ENCODE measurements around the gene TMEM233. TPM values are rescaled to one million over a fixed set of nuclear protein-coding genes. Genes with fewer than 3 reads are reported as not detected.

The TMEM233 gene
- total RNA-seq, 1 experiment from 2014 or later, result 2.7 TPM

DNA sequence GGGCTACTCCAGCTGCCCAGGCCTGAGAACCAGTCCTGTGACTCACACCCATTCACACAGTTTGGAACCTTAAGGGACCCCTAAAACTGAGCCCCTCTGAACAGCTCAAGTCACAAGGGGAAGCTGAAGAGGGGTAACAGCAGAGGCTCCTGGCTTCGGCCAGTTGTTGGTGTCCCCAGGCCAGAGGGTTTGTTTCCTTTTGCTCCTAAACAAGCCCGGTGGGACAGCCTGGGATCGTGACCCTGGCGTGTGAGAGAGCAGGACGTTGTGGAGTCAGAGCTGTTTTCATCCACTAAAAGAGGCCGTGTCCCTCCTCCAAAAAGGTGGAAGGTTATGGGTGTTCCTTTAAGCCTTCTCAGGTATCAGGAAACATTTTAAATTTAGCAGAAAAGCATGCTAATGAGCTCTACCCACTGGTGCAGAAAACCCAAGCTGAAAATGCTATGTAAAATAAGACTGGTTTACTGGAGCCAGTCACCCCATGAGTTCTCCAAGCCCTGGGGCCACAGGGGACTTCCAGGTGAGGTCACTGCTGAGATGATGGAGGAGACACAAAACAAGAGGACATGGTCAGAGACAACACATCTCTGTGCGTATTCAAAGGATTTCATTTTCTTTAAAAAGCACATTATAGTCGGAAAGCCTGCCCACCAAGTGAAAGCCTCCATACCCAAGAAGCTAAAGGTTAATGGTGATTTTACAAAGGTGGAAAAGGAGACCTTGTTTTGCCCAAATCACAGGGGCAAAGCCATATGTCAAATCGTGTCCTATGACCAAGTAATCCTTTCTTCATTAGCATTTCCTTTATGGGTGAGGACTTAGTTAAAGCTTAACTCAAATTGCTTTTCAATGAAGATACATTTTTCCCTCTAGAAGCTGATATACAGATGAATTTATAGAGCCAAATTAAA lies 88.4 kb downstream of the TMEM233 start:
- DNase-seq (ENCODE audit: low read depth), result no peak

DNA sequence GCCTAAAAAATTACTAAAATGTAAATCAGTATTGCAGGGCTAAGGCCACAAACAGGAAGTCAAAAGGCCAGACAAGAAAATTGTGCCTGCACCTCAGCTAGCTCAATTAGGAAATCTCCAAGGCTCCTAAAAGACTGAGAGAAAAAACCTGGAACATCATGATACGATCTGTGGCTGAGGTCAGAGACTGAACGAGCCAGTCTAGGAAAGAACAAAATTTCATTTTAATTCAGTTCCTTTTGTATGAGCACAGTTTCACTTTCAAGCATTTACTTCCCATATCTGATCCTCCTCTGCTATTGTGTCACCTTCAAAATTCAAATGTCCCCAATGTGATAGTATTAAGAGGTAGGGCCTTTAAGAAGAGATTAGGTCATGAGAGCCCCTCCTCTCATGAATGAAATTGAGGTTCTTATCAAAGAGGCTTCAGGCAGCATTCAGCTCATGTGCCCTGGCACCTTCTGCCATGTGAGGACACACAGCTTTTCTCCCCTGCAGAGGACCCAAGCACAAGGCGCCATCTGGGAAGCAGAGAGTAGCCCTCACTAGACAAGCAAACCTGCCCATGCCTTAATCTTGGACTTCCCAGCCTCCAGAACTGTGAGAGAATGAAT lies 89.2 kb downstream of the TMEM233 start:
- DNase-seq (ENCODE audit: low read depth), result no peak

DNA sequence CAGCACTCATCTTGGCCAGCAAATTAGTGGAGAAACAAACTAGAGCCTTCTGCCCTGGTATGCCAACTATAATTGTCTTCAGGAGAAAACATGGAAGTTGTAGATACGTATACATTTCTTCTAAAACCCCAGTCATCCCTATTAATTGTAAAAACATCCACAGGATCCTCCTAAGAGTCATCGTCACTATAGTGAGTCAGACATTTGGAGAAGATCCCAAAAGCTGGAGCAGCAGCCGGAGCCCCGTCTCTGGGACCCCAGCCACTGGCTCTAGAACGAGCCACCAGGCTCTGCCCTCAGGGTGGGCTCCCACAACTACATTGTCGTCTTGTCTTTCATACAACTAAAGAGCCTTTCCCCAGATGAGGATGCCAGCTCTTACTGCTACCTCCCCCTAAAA lies 89.8 kb downstream of the TMEM233 start:
- DNase-seq (ENCODE audit: low read depth), result peak; percentile 33

GRCh38 chr12:119683816-119684215 lies 90.2 kb downstream of the TMEM233 start:
- no peak for DNase-seq (ENCODE audit: low read depth)

DNA sequence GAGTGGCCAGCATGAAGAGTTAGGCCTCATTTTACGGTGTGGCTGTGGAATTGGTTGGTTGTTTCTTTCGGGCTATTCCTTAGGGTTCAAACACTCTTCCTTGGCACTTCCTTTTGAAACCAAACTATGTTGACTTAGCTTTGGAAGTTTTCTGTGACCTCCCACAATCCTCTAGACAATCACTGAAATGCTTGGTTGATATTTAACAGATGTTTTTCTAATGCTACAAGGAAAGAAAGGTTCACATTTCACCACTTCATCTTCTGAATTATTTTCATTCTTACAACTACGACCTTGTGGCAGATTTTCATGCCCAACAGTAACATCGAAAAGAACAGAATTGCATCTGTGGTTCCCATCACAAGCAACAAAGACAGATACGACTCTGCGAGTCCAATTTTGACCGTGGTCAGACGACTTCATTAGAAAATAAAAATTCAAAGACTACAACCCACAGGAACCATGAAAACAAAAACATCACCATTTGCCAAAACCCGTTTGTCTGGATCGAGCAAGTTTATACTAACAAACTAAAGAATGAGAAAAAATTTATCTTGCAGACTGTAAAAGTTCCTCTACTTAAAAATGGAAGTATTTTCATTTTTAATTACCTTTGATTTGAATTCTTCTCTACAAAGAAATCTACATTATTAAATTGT lies 91.3 kb downstream of the TMEM233 start:
- DNase-seq (ENCODE audit: low read depth), result no peak

GRCh38 chr12:119685375-119685774 lies 91.8 kb downstream of the TMEM233 start:
- DNase-seq (ENCODE audit: low read depth), result no peak

DNA sequence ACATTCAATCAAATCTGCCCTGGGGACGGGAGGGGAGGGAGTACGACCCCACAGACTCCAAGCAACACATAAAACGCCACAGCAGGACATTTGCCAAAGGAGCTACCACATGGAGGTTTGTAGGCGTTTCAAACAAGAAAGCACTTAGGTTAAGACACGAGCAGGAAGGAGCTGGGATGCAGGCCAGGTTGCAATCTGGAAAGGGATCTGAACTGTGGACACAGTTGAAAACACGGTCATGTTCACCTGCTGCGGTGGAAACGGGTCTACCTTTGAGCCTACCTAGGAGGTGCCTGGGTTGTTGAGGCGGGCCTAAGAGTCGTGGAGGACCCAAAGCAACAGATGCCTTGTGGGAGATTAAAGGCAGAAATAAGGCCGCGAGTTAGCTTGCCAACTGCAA lies 92.8 kb downstream of the TMEM233 start:
- no peak for DNase-seq (ENCODE audit: low read depth)

- DNase-seq (ENCODE audit: low read depth), result no peak
Measured at GRCh38 chr12:119686776-119687175, 93.2 kb downstream of the TMEM233 start.

DNA sequence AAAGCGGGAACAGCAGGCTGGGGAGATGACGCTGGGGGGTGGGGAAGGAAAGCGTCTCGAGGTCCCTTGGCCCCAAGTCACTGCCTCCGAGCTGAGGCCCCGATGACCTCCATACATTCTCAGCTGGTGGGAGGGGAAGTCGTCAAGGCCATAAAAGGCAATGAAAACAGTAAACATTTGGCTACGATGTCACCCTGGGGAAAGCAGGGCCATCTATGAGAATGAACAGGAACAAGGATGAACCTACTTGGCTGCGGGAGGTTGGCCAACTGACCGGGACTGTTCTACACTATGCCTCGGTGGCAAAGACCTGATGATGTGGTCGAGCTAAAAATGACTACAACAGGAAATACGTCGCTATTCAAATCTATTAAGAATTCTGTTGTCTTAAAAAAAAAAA lies 93.8 kb downstream of the TMEM233 start:
- no peak for DNase-seq (ENCODE audit: low read depth)

GRCh38 chr12:119687879-119688278 lies 94.3 kb downstream of the TMEM233 start:
- DNase-seq (ENCODE audit: low read depth), result no peak

GRCh38 chr12:119689935-119690500 lies 96.4 kb downstream of the TMEM233 start:
- no peak for DNase-seq (ENCODE audit: low read depth)

DNA sequence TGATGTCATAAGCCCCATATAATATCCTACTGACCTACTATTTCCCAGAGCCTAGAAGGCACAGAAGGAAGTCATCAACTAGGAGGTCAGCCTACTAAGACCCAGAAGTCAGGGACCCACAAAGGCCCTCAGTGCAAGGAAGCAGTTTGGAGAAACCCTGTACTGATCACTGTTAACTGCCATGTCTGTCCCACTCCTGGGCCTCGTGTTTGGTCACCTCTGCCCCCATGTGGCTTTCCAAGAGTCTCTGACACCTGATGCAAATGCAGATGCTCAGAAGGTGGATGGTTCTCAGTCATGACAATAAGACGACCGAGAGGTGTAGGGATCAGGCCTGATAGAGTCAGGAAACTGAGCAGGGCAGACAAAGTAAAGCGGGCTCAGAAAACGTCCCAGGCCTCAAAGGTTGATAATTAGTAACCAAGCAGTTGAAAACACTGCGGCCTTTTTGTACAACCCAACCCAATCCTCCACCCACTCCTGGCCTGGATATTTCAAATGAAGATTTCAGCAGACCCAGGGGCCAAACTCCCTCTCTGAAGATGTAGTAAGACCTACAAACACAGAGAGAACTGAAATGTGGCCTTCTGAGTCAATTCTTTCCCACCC lies 97.7 kb downstream of the TMEM233 start:
- no peak for DNase-seq (ENCODE audit: low read depth)

GRCh38 chr12:119692410-119692809 lies 98.8 kb downstream of the TMEM233 start:
- no peak for DNase-seq (ENCODE audit: low read depth)

Other genes with a start within 250 kb of the TMEM233 start
- 17.4 and 39.4 TPM in 2 replicates for gene PRKAB1, start 74.4 kb downstream of the TMEM233 start, total RNA-seq (2014; rRNA removed; shearing (Covaris generic))

Measured in Daoy (cell line).